ENCODE measurements around the gene SLC30A2. TPM values are rescaled to one million over a fixed set of nuclear protein-coding genes. Genes with fewer than 3 reads are reported as not detected.

SLC30A2 gene
- total RNA-seq, 1 donor from 2014 or later = not detected

GRCh38 chr1:26025060-26025459, 20.9 kb downstream of the SLC30A2 start:
- peaks cover 7% of the 10 kb centered on the region for H3K36me3 Mint-ChIP-seq (ENCODE audit: low read depth, unreplicated experiment)
- no peaks in the 10 kb centered on the region for H3K27me3 ChIP-seq (ENCODE audit: insufficient read depth, low read length)
- H3K9me3 ChIP-seq (ENCODE audit: insufficient read depth, low read depth, low read length) = no peaks in the 10 kb centered on the region
- DNase-seq (ENCODE audit: low read depth) = no peak
- no peak overlapping the region for H3K27ac Mint-ChIP-seq (ENCODE audit: unreplicated experiment)
- no peaks in the 10 kb centered on the region for H4K20me1 ChIP-seq (ENCODE audit: insufficient read depth, low read length)
- H3K4me2 ChIP-seq (ENCODE audit: low read length) = peak overlapping the region; percentile 84
- H3K4me1 Mint-ChIP-seq (ENCODE audit: low read depth, unreplicated experiment) = peaks cover 39% of the 10 kb centered on the region
- H3K9ac ChIP-seq (ENCODE audit: low read length) = no peak overlapping the region
- H2AFZ ChIP-seq (ENCODE audit: low read depth, low read length) = no peak overlapping the region
- no peak overlapping the region for H3K27ac ChIP-seq (ENCODE audit: low read depth, low read length)
- peaks cover 53% of the 10 kb centered on the region for H3K4me1 ChIP-seq (ENCODE audit: insufficient read depth, low read length)
- no peak for FAIRE-seq
- TF ChIP-seq CTCF (IDR thresholded peaks at IDR 0.05; ENCODE audit: insufficient read depth, low read depth, low read length) = no peak
- TF ChIP-seq EZH2 (IDR thresholded peaks at IDR 0.05; ENCODE audit: insufficient read depth, low read length) = no peak
- no peaks in the 10 kb centered on the region for H3K36me3 ChIP-seq (ENCODE audit: insufficient read depth, low read length)
- no peaks in the 10 kb centered on the region for H3K27me3 Mint-ChIP-seq (ENCODE audit: low read depth, unreplicated experiment)
- H3K4me3 ChIP-seq (ENCODE audit: insufficient read depth, low read depth, low read length) = peak overlapping the region; percentile 60
- H3K79me2 ChIP-seq (ENCODE audit: insufficient read depth, low read length) = peaks cover 23% of the 10 kb centered on the region
- no peaks in the 10 kb centered on the region for H3K9me3 Mint-ChIP-seq (ENCODE audit: unreplicated experiment)
- H3K4me3 Mint-ChIP-seq (ENCODE audit: unreplicated experiment) = peak overlapping the region; percentile 81

GRCh38 chr1:26023826-26024225, 22.1 kb downstream of the SLC30A2 start:
- no peaks in the 10 kb centered on the region for H3K27me3 ChIP-seq (ENCODE audit: insufficient read depth, low read length)
- H3K4me1 ChIP-seq (ENCODE audit: insufficient read depth, low read length) = peaks cover 65% of the 10 kb centered on the region
- peak overlapping the region; percentile 60 for H3K4me3 ChIP-seq (ENCODE audit: insufficient read depth, low read depth, low read length)
- no peak overlapping the region for H2AFZ ChIP-seq (ENCODE audit: low read depth, low read length)
- H3K27ac Mint-ChIP-seq (ENCODE audit: unreplicated experiment) = no peak overlapping the region
- no peak for DNase-seq (ENCODE audit: low read depth)
- TF ChIP-seq EZH2 (IDR thresholded peaks at IDR 0.05; ENCODE audit: insufficient read depth, low read length) (no peak), CTCF (IDR thresholded peaks at IDR 0.05; ENCODE audit: insufficient read depth, low read depth, low read length) (no peak)
- H3K4me1 Mint-ChIP-seq (ENCODE audit: low read depth, unreplicated experiment) = peaks cover 47% of the 10 kb centered on the region
- no peak overlapping the region for H3K27ac ChIP-seq (ENCODE audit: low read depth, low read length)
- no peaks in the 10 kb centered on the region for H3K9me3 ChIP-seq (ENCODE audit: insufficient read depth, low read depth, low read length)
- H3K36me3 ChIP-seq (ENCODE audit: insufficient read depth, low read length) = no peaks in the 10 kb centered on the region
- H3K4me2 ChIP-seq (ENCODE audit: low read length) = peak overlapping the region; percentile 84
- H3K27me3 Mint-ChIP-seq (ENCODE audit: low read depth, unreplicated experiment) = no peaks in the 10 kb centered on the region
- FAIRE-seq = no peak
- H3K9me3 Mint-ChIP-seq (ENCODE audit: unreplicated experiment) = no peaks in the 10 kb centered on the region
- peaks cover 3% of the 10 kb centered on the region for H3K36me3 Mint-ChIP-seq (ENCODE audit: low read depth, unreplicated experiment)
- peaks cover 23% of the 10 kb centered on the region for H3K79me2 ChIP-seq (ENCODE audit: insufficient read depth, low read length)
- no peaks in the 10 kb centered on the region for H4K20me1 ChIP-seq (ENCODE audit: insufficient read depth, low read length)
- H3K4me3 Mint-ChIP-seq (ENCODE audit: unreplicated experiment) = peak overlapping the region; percentile 81
- H3K9ac ChIP-seq (ENCODE audit: low read length) = peak overlapping the region; percentile 47

- peaks cover 3% of the 10 kb centered on the region for H3K36me3 Mint-ChIP-seq (ENCODE audit: low read depth, unreplicated experiment)
- no peaks in the 10 kb centered on the region for H3K9me3 Mint-ChIP-seq (ENCODE audit: unreplicated experiment)
- Histone ChIP-seq H3K27ac (ENCODE audit: low read depth, low read length) (no peak overlapping the region), H3K4me3 (ENCODE audit: insufficient read depth, low read depth, low read length) (peak overlapping the region; percentile 60), H4K20me1 (ENCODE audit: insufficient read depth, low read length) (no peaks in the 10 kb centered on the region), H3K36me3 (ENCODE audit: insufficient read depth, low read length) (no peaks in the 10 kb centered on the region), H3K27me3 (ENCODE audit: insufficient read depth, low read length) (no peaks in the 10 kb centered on the region), H3K4me1 (ENCODE audit: insufficient read depth, low read length) (peaks cover 70% of the 10 kb centered on the region), H3K4me2 (ENCODE audit: low read length) (peak overlapping the region; percentile 84), H3K9ac (ENCODE audit: low read length) (peak overlapping the region; percentile 39), H3K79me2 (ENCODE audit: insufficient read depth, low read length) (peaks cover 23% of the 10 kb centered on the region), H3K9me3 (ENCODE audit: insufficient read depth, low read depth, low read length) (no peaks in the 10 kb centered on the region), H2AFZ (ENCODE audit: low read depth, low read length) (no peak overlapping the region)
- no peaks in the 10 kb centered on the region for H3K27me3 Mint-ChIP-seq (ENCODE audit: low read depth, unreplicated experiment)
- peaks cover 53% of the 10 kb centered on the region for H3K4me1 Mint-ChIP-seq (ENCODE audit: low read depth, unreplicated experiment)
- TF ChIP-seq EZH2 (IDR thresholded peaks at IDR 0.05; ENCODE audit: insufficient read depth, low read length) (no peak), CTCF (IDR thresholded peaks at IDR 0.05; ENCODE audit: insufficient read depth, low read depth, low read length) (no peak)
- no peak overlapping the region for H3K27ac Mint-ChIP-seq (ENCODE audit: unreplicated experiment)
- FAIRE-seq (no peak), DNase-seq (ENCODE audit: low read depth) (no peak)
- H3K4me3 Mint-ChIP-seq (ENCODE audit: unreplicated experiment) = peak overlapping the region; percentile 81
Observed at GRCh38 chr1:26023009-26023408, 22.9 kb downstream of the SLC30A2 start.

All from astrocyte (in vitro differentiated cells and primary cell).